Liver (tissue), 9 donors: ENCODE results near the gene FN3K. TPM values are rescaled to one million over a fixed set of nuclear protein-coding genes. Genes with fewer than 3 reads are reported as not detected.

Source experiments
- DNase-seq: peaks from one replicate; pipeline ENCODE4 v3.0.0-alpha.2; 2017; ENCODE audit warnings: low spot score
- H3K27ac ChIP-seq, 2 donors: one replicate each; pipeline ENCODE4 v1.7.0; 2013; ENCODE audit warnings: inconsistent platforms in 2 of 2, low read length in 2 of 2, control low read depth in 1 of 2, low read depth in 1 of 2, mild to moderate bottlenecking in 1 of 2
- H3K27me3 ChIP-seq, 4 donors: one replicate each; pipeline versions ENCODE4 v1.6.1 to v1.7.0; 2013; ENCODE audit warnings: low read length in 3 of 4, inconsistent platforms in 1 of 4, mild to moderate bottlenecking in 1 of 4, moderate library complexity in 1 of 4; ENCODE audit not compliant: control insufficient read depth in 4 of 4, insufficient read depth in 4 of 4
- H3K36me3 ChIP-seq, 4 donors: one replicate each; pipeline versions ENCODE4 v1.6.1 to v1.7.0; 2013; ENCODE audit warnings: low read length in 3 of 4, mild to moderate bottlenecking in 3 of 4, low read depth in 1 of 4, moderate library complexity in 1 of 4; ENCODE audit not compliant: control insufficient read depth in 4 of 4, insufficient read depth in 3 of 4
- H3K4me1 ChIP-seq, 4 donors: one replicate each; pipeline versions ENCODE4 v1.6.1 to v1.7.0; 2013; ENCODE audit warnings: low read length in 3 of 4, mild to moderate bottlenecking in 3 of 4, moderate library complexity in 1 of 4; ENCODE audit not compliant: control insufficient read depth in 4 of 4, insufficient read depth in 4 of 4
- H3K4me3 ChIP-seq, 3 donors: one replicate each; pipeline versions ENCODE4 v1.6.1 to v1.7.0; 2013; ENCODE audit warnings: low read length in 3 of 3, control low read depth in 1 of 3, low read depth in 1 of 3, mild to moderate bottlenecking in 1 of 3
- H3K9ac ChIP-seq, 2 donors: one replicate each; pipeline ENCODE4 v1.7.0; 2013; ENCODE audit warnings: low read length in 2 of 2, mild to moderate bottlenecking in 2 of 2, moderate library complexity in 2 of 2, control low read depth in 1 of 2, low read depth in 1 of 2
- H3K9me3 ChIP-seq, 4 donors: one replicate each; pipeline versions ENCODE4 v1.6.1 to v1.7.0; 2013; ENCODE audit warnings: low read length in 3 of 4; ENCODE audit not compliant: control insufficient read depth in 4 of 4
- EGR1 ChIP-seq, 2 donors: IDR thresholded peaks; 2 replicates each; pipeline ENCODE4 v1.6.1; 2016 to 2018; ENCODE audit warnings: antibody characterized with exemption in 2 of 2, low read depth in 2 of 2
- FOXA1 ChIP-seq: IDR thresholded peaks from 2 replicates; pipeline ENCODE4 v1.6.1; 2016; ENCODE audit warnings: antibody characterized with exemption
- FOXA2 ChIP-seq: IDR thresholded peaks from 2 replicates; pipeline ENCODE4 v1.6.1; 2016; ENCODE audit warnings: antibody characterized with exemption
- HNF4A ChIP-seq, 2 donors: conservative IDR thresholded peaks; 2 replicates each; pipeline ENCODE4 v1.6.1; 2016; ENCODE audit warnings: antibody characterized with exemption in 2 of 2, mild to moderate bottlenecking in 2 of 2
- HNF4G ChIP-seq: IDR thresholded peaks from 2 replicates; pipeline ENCODE4 v1.6.1; 2016; ENCODE audit warnings: antibody characterized with exemption
- JUND ChIP-seq, 2 donors: IDR thresholded peaks; 2 replicates each; pipeline ENCODE4 v1.6.1; 2016; ENCODE audit warnings: antibody characterized with exemption in 2 of 2
- NR2F2 ChIP-seq: IDR thresholded peaks from 2 replicates; pipeline ENCODE4 v1.6.1; 2016; ENCODE audit warnings: antibody characterized with exemption
- SP1 ChIP-seq: IDR thresholded peaks from 2 replicates; pipeline ENCODE4 v1.6.1; 2018; ENCODE audit warnings: antibody characterized with exemption, mild to moderate bottlenecking
- YY1 ChIP-seq: IDR thresholded peaks from 2 replicates; pipeline ENCODE4 v1.6.1; 2016; ENCODE audit warnings: antibody characterized with exemption, mild to moderate bottlenecking
- WGBS: extraction: QIAGEN DNeasy Blood & Tissue Kit; methylation state at CpG from one replicate; pipeline ENCODE4 v1.1.7; 2013; 5-methylcytosine and 5-hydroxymethylcytosine counted together
- polyA plus RNA-seq, 2 donors: library from polyadenylated mRNA; stranded (reverse) in 1 of 2; unstranded in 1 of 2; fragments of 200-250 nt in 1 of 2; fragments of >200 nt in 1 of 2; fragmentation: Nextera tagmentation in 1 of 2; extraction: Ambion mirVana in 1 of 2; gene quantifications; one replicate each; pipeline versions ENCODE4 v1.2.1 to v1.2.3, GENCODE V29; 2013 to 2015
- total RNA-seq, 2 donors: library from RNA; depleted of rRNA; stranded (reverse); fragments of >200 nt; gene quantifications; one replicate each; pipeline ENCODE4 v1.2.3, GENCODE V29; 2014
- TF ChIP-seq, protein P1 (sequence below): IDR thresholded peaks from 2 replicates; pipeline ENCODE4 v1.6.1; 2016; ENCODE audit warnings: antibody characterized with exemption
- TF ChIP-seq, protein P2 (sequence below): IDR thresholded peaks from 2 replicates; pipeline ENCODE4 v1.6.1; 2016; ENCODE audit warnings: antibody characterized with exemption, mild to moderate bottlenecking
- TF ChIP-seq, protein P3 (sequence below): IDR thresholded peaks from 2 replicates; pipeline ENCODE4 v1.6.1; 2016; ENCODE audit warnings: antibody characterized with exemption
- TF ChIP-seq, protein P4 (sequence below): IDR thresholded peaks from 2 replicates; pipeline ENCODE4 v1.6.1; 2016; ENCODE audit warnings: antibody characterized with exemption
- TF ChIP-seq, protein P5 (sequence below): fragments of 150-350 bp; IDR thresholded peaks from 2 replicates; pipeline ENCODE4 v1.5.1; 2017; ENCODE audit warnings: improper control_type of control experiment, low read depth, low read length; ENCODE audit not compliant: missing input control
- donor health status: healthy.
- donor health status: healthy.
- donor health status: healthy.
- donor health status: healthy.
- donor health status: healthy.

Gene FN3K
- total RNA-seq (10 to 100 TPM; 18.4 to 21.5 TPM), polyA plus RNA-seq (10 to 100 TPM; 24.4 to 28.7 TPM)

DNA sequence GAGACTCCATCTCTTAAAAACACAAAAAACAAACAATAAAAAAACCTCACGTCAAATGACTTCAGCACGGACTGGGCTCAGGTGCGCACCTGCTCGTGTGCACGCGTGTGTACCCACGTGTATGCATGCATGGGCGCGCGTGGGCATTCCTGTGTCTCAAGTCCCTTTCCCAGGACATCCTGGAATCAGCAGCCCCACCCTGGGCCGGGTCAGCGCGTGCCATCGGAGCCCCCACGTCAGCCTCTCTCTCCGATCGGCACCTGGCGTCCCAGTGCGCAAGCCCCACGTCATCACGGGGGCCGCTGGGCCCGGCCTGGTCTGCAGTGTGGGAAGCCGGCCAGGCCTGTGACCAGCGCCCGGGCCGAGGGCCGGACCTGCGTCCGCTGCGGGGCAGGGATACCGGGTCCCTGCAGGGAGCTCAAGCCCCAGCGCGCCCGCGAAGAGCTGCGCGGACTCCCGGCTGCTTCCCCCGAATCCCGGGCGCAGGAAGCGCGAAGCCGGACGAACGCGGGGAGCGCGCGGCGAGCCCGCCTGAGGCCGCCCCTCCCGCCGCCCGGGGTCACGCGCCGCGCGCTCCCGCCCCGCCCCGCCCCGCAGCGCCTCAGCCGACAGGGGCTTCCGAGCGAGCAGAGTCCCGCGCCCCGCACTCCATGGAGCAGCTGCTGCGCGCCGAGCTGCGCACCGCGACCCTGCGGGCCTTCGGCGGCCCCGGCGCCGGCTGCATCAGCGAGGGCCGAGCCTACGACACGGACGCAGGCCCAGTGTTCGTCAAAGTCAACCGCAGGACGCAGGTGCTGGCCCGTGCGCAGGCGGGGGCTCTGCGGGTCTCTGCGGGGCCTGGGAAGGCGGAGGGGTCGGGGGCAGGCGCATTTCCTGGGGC, at the start of gene FN3K:
TSS of gene FN3K (plus strand) at position 629 of the 880 bp plus-strand sequence. CDS start at position 651, 22 bp downstream.
- no peaks in the 10 kb centered on the region for H3K27me3 ChIP-seq
- peaks cover 0 to 16% (median 8%) of the 10 kb centered on the region in 4 donors for H3K36me3 ChIP-seq
- peak within 1 kb of the TSS; percentile 75 to 91 (median 78) for H3K4me3 ChIP-seq
- DNase-seq: peak; percentile 79
- TF ChIP-seq, protein P1, sequence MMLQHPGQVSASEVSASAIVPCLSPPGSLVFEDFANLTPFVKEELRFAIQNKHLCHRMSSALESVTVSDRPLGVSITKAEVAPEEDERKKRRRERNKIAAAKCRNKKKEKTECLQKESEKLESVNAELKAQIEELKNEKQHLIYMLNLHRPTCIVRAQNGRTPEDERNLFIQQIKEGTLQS: no peak
- TF ChIP-seq YY1: no peak
- TF ChIP-seq, protein P2, sequence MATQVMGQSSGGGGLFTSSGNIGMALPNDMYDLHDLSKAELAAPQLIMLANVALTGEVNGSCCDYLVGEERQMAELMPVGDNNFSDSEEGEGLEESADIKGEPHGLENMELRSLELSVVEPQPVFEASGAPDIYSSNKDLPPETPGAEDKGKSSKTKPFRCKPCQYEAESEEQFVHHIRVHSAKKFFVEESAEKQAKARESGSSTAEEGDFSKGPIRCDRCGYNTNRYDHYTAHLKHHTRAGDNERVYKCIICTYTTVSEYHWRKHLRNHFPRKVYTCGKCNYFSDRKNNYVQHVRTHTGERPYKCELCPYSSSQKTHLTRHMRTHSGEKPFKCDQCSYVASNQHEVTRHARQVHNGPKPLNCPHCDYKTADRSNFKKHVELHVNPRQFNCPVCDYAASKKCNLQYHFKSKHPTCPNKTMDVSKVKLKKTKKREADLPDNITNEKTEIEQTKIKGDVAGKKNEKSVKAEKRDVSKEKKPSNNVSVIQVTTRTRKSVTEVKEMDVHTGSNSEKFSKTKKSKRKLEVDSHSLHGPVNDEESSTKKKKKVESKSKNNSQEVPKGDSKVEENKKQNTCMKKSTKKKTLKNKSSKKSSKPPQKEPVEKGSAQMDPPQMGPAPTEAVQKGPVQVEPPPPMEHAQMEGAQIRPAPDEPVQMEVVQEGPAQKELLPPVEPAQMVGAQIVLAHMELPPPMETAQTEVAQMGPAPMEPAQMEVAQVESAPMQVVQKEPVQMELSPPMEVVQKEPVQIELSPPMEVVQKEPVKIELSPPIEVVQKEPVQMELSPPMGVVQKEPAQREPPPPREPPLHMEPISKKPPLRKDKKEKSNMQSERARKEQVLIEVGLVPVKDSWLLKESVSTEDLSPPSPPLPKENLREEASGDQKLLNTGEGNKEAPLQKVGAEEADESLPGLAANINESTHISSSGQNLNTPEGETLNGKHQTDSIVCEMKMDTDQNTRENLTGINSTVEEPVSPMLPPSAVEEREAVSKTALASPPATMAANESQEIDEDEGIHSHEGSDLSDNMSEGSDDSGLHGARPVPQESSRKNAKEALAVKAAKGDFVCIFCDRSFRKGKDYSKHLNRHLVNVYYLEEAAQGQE: no peak
- TF ChIP-seq, protein P3, sequence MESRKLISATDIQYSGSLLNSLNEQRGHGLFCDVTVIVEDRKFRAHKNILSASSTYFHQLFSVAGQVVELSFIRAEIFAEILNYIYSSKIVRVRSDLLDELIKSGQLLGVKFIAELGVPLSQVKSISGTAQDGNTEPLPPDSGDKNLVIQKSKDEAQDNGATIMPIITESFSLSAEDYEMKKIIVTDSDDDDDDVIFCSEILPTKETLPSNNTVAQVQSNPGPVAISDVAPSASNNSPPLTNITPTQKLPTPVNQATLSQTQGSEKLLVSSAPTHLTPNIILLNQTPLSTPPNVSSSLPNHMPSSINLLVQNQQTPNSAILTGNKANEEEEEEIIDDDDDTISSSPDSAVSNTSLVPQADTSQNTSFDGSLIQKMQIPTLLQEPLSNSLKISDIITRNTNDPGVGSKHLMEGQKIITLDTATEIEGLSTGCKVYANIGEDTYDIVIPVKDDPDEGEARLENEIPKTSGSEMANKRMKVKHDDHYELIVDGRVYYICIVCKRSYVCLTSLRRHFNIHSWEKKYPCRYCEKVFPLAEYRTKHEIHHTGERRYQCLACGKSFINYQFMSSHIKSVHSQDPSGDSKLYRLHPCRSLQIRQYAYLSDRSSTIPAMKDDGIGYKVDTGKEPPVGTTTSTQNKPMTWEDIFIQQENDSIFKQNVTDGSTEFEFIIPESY: no peak
- TF ChIP-seq FOXA1: no peak
- H3K4me1 ChIP-seq: peaks cover 13 to 36% (median 22%) of the 10 kb centered on the region in 4 donors
- H3K27ac ChIP-seq: peak within 1 kb of the TSS; percentile 69 to 76
- H3K9me3 ChIP-seq: peaks cover 0 to 1% (median 0%) of the 10 kb centered on the region in 4 donors
- 4% methylated on average over 101 of the region's 101 CpGs for WGBS
- H3K9ac ChIP-seq: peak within 1 kb of the TSS; percentile 47 to 62

DNA sequence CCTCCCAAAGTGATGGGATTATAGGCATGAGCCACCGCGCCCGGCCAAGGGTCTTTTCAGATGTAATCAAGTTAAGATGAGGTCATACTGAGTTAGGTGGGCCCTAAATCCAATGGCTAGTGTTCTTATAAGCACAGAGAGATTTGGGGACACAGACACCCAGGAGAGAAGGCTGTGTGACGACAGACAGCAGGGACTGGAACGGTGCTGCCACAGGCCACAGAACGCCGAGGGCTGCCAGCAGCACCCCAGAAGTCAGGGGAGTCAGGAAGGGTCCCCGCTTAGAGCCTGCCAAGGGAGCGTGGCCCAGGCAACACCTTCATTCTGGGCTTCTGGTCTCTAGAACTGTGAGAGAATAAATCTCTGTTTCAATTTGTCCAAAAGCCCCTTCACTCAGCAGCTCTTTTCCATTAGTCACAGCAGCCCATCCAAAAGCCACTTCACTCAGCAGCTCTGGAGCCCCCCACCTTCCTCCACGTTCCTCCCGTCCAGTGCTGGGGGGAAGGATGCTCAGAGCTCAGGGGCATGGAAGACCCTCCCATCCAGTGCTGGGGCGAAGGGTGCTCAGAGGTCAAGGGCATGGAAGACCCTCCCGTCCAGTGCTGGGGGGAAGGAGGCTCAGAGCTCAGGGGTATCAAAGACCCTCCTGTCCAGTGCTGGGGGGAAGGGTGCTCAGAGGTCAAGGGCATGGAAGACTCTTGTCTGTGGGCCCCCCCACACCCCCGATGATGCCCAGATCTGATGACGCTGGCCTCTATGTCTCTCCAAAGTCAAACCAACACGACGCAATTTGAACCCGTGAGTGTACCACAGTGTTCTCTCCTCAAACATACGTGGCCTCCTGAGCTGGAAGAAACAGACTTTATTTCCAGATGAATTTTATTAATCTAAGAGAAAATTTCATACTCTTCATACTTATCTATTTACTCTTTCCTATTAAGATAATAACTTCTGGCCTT, 48.8 kb upstream of the FN3K start:
- no peak for DNase-seq
- Histone ChIP-seq H3K27ac (peak overlapping the region; percentile 76 to 87), H3K36me3 (no peaks in the 10 kb centered on the region), H3K9me3 (no peaks in the 10 kb centered on the region), H3K27me3 (no peaks in the 10 kb centered on the region), H3K4me3 (no peak overlapping the region), H3K9ac (peak overlapping the region in 1 of 2 donors; percentile 24), H3K4me1 (peaks cover 2 to 18% (median 8%) of the 10 kb centered on the region in 4 donors)
- WGBS: 85% methylated on average over 19 of the region's 19 CpGs
- TF ChIP-seq SP1: no peak
- TF ChIP-seq HNF4G: no peak
- TF ChIP-seq FOXA2: no peak
- TF ChIP-seq, protein P4, sequence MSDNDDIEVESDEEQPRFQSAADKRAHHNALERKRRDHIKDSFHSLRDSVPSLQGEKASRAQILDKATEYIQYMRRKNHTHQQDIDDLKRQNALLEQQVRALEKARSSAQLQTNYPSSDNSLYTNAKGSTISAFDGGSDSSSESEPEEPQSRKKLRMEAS: no peak
- TF ChIP-seq, protein P5, sequence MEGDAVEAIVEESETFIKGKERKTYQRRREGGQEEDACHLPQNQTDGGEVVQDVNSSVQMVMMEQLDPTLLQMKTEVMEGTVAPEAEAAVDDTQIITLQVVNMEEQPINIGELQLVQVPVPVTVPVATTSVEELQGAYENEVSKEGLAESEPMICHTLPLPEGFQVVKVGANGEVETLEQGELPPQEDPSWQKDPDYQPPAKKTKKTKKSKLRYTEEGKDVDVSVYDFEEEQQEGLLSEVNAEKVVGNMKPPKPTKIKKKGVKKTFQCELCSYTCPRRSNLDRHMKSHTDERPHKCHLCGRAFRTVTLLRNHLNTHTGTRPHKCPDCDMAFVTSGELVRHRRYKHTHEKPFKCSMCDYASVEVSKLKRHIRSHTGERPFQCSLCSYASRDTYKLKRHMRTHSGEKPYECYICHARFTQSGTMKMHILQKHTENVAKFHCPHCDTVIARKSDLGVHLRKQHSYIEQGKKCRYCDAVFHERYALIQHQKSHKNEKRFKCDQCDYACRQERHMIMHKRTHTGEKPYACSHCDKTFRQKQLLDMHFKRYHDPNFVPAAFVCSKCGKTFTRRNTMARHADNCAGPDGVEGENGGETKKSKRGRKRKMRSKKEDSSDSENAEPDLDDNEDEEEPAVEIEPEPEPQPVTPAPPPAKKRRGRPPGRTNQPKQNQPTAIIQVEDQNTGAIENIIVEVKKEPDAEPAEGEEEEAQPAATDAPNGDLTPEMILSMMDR: no peak
- TF ChIP-seq, protein P3: no peak
- TF ChIP-seq NR2F2: no peak
- TF ChIP-seq JUND (IDR thresholded peaks at IDR 0.05): no peak
- TF ChIP-seq EGR1 (IDR thresholded peaks at IDR 0.05; ENCODE audit: low read depth in 2 of 2): no peak
- TF ChIP-seq YY1: no peak
- TF ChIP-seq FOXA1: no peak
- no peak for TF ChIP-seq HNF4A (conservative IDR thresholded peaks at IDR 0.05)
